Measurements from ENCODE around the gene AASDH.
"Not testable (repeated sequence)": the region's sequence is repeated elsewhere in the genome, so short reads cannot be mapped to it uniquely, and the experiment has no call there.

Gene AASDH

GRCh38 chr4:56371426-56372220 lies 15.7 kb downstream of the AASDH start:
- H3K4me1 Mint-ChIP-seq (ENCODE audit: low read depth) = no peaks in the 10 kb centered on the region
- no peaks in the 10 kb centered on the region for H3K9me3 Mint-ChIP-seq
- intact Hi-C loops (cut with micrococcal nuclease) = no loop called here
- no peak overlapping the region for H3K4me3 Mint-ChIP-seq
- no peaks in the 10 kb centered on the region for H3K27me3 Mint-ChIP-seq
- H3K36me3 Mint-ChIP-seq (ENCODE audit: low read depth) = peaks cover 33% of the 10 kb centered on the region
- H3K27ac Mint-ChIP-seq = no peak overlapping the region

- intact Hi-C loops (cut with micrococcal nuclease) = no loop called here
- H3K27ac Mint-ChIP-seq = no peak overlapping the region
- H3K4me1 Mint-ChIP-seq (ENCODE audit: low read depth) = no peaks in the 10 kb centered on the region
- H3K9me3 Mint-ChIP-seq = no peaks in the 10 kb centered on the region
- H3K27me3 Mint-ChIP-seq = no peaks in the 10 kb centered on the region
- peaks cover 42% of the 10 kb centered on the region for H3K36me3 Mint-ChIP-seq (ENCODE audit: low read depth)
- no peak overlapping the region for H3K4me3 Mint-ChIP-seq
Observed at GRCh38 chr4:56370377-56370776, 16.9 kb downstream of the AASDH start.

DNA sequence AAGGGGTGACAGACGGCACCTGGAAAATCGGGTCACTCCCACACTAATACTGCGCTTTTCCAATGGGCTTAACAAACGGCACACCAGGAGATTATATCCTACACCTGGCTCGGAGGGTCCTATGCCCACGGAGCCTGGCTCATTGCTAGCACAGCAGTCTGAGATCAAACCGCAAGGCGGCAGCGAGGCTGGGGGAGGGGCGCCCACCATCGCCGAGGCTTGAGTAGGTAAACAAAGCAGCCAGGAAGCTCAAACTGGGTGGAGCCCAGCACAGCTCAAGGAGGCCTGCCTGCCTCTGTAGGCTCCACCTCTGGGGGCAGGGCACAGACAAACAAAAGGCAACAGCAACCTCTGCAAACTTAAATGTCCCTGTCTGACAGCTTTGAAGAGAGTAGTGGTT lies 24.3 kb downstream of the AASDH start:
- peaks cover 53% of the 10 kb centered on the region for H3K36me3 Mint-ChIP-seq (ENCODE audit: low read depth)
- H3K4me1 Mint-ChIP-seq (ENCODE audit: low read depth); H3K27ac Mint-ChIP-seq; H3K4me3 Mint-ChIP-seq; H3K27me3 Mint-ChIP-seq; intact Hi-C loops (cut with micrococcal nuclease): not testable (repeated sequence)
- peaks cover 25% of the 10 kb centered on the region for H3K9me3 Mint-ChIP-seq

DNA sequence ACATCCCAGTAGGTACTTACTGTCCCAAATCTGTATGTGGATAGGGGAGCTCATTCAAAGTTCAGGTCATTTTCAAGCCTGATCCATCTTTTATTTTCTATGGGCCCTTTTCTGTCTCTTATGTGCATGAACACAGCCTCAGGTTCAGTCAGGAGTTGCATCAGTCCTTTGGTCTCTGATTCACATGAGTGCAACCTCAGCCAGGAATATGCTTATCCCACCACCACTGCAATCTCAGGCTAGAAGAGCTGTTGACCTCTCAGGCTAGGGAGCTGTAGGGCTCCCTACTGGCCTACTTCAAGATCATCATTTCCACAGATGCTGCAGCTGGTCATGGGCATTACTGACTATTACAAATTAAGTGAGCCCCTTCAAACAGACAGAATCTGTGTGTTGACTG lies 27.2 kb downstream of the AASDH start:
- H3K36me3 Mint-ChIP-seq (ENCODE audit: low read depth) = peaks cover 49% of the 10 kb centered on the region
- no peaks in the 10 kb centered on the region for H3K27me3 Mint-ChIP-seq
- no peak overlapping the region for H3K4me3 Mint-ChIP-seq
- peaks cover 25% of the 10 kb centered on the region for H3K9me3 Mint-ChIP-seq
- no peaks in the 10 kb centered on the region for H3K4me1 Mint-ChIP-seq (ENCODE audit: low read depth)
- intact Hi-C loops (cut with micrococcal nuclease) = no loop called here
- no peak overlapping the region for H3K27ac Mint-ChIP-seq

DNA sequence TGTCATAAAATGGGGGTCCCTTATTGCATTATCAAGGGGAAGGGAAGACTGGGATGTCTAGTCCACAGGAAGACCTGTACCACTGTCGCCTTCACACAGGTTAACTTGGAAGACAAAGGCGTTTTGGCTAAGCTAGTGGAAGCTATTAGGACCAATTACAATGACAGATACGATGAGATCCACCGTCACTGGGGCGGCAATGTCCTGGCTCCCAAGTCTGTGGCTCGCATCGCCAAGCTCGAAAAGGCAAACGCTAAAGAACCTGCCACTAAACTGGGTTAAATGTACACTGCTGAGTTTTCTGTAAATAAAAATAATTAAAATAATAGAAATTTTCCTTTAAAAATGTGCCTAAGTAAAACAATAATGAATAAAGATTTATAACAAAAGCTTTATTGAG lies 30.6 kb downstream of the AASDH start:
- Mint-ChIP-seq H3K36me3 (ENCODE audit: low read depth) (peaks cover 33% of the 10 kb centered on the region), H3K27ac (no peak overlapping the region), H3K4me1 (ENCODE audit: low read depth) (no peaks in the 10 kb centered on the region), H3K9me3 (no peaks in the 10 kb centered on the region), H3K27me3 (no peaks in the 10 kb centered on the region), H3K4me3 (no peak overlapping the region)
- intact Hi-C loops (cut with micrococcal nuclease) = no loop called here

GRCh38 chr4:56348576-56348975 lies 38.7 kb downstream of the AASDH start:
- Mint-ChIP-seq H3K4me1 (ENCODE audit: low read depth) (no peaks in the 10 kb centered on the region), H3K36me3 (ENCODE audit: low read depth) (peaks cover 39% of the 10 kb centered on the region), H3K27me3 (no peaks in the 10 kb centered on the region), H3K27ac (no peak overlapping the region), H3K4me3 (no peak overlapping the region), H3K9me3 (no peaks in the 10 kb centered on the region)
- intact Hi-C loops (cut with micrococcal nuclease) = no loop called here

GRCh38 chr4:56345458-56345857 lies 41.8 kb downstream of the AASDH start:
- no peaks in the 10 kb centered on the region for H3K9me3 Mint-ChIP-seq
- H3K4me1 Mint-ChIP-seq (ENCODE audit: low read depth) = no peaks in the 10 kb centered on the region
- intact Hi-C loops (cut with micrococcal nuclease) = no loop called here
- H3K36me3 Mint-ChIP-seq (ENCODE audit: low read depth) = peaks cover 32% of the 10 kb centered on the region
- H3K4me3 Mint-ChIP-seq = no peak overlapping the region
- no peaks in the 10 kb centered on the region for H3K27me3 Mint-ChIP-seq
- no peak overlapping the region for H3K27ac Mint-ChIP-seq

- Mint-ChIP-seq H3K36me3 (ENCODE audit: low read depth) (peaks cover 11% of the 10 kb centered on the region), H3K4me3 (no peak overlapping the region), H3K9me3 (peaks cover 3% of the 10 kb centered on the region), H3K27me3 (no peaks in the 10 kb centered on the region), H3K4me1 (ENCODE audit: low read depth) (no peaks in the 10 kb centered on the region), H3K27ac (no peak overlapping the region)
- intact Hi-C loops (cut with micrococcal nuclease) = no loop called here
Observed at GRCh38 chr4:56342746-56343145, 44.5 kb downstream of the AASDH start.

GRCh38 chr4:56330691-56331090 lies 56.6 kb downstream of the AASDH start:
- no peak overlapping the region for H3K4me3 Mint-ChIP-seq
- no peaks in the 10 kb centered on the region for H3K36me3 Mint-ChIP-seq (ENCODE audit: low read depth)
- no peaks in the 10 kb centered on the region for H3K4me1 Mint-ChIP-seq (ENCODE audit: low read depth)
- H3K27ac Mint-ChIP-seq = no peak overlapping the region
- intact Hi-C loops (cut with micrococcal nuclease) = no loop called here
- H3K27me3 Mint-ChIP-seq = no peaks in the 10 kb centered on the region
- H3K9me3 Mint-ChIP-seq = peaks cover 12% of the 10 kb centered on the region

GRCh38 chr4:56326363-56326762 lies 60.9 kb downstream of the AASDH start:
- intact Hi-C loops (cut with micrococcal nuclease) = no loop called here
- H3K36me3 Mint-ChIP-seq (ENCODE audit: low read depth) = no peaks in the 10 kb centered on the region
- no peaks in the 10 kb centered on the region for H3K27me3 Mint-ChIP-seq
- H3K4me1 Mint-ChIP-seq (ENCODE audit: low read depth) = no peaks in the 10 kb centered on the region
- H3K27ac Mint-ChIP-seq = no peak overlapping the region
- H3K9me3 Mint-ChIP-seq = no peaks in the 10 kb centered on the region
- H3K4me3 Mint-ChIP-seq = no peak overlapping the region

DNA sequence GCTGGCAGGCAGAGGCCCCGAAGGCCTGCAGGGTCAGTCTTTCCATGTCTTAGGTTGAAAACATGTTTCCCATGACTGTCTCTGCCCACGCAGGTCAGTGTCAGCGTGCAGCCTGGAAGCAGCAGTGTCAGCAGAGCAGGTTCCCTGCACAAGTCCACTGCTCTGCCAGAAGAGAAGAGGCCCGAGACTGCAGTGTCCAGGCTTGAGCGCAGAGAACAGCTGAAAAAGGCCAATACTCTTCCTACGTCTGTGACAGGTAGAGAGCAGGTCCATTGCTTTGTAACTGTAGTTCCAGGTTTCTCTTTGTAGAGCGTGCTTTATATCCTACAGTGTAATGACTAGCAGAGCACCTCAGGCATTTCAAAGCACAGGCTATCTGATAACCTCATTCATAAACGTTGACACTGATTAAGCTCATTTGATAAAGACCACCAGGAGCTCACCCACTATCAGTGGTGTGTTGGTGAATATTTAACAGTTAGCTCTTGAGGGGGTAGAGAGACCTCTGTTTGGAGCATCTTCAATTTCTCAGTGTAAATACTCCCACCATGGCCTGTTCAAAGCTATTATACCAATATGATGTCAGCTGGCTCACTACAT lies 63.2 kb downstream of the AASDH start:
- no peak overlapping the region for H3K4me3 Mint-ChIP-seq
- intact Hi-C loops (cut with micrococcal nuclease) = no loop called here
- H3K27ac Mint-ChIP-seq = no peak overlapping the region
- no peaks in the 10 kb centered on the region for H3K4me1 Mint-ChIP-seq (ENCODE audit: low read depth)
- H3K9me3 Mint-ChIP-seq = no peaks in the 10 kb centered on the region
- no peaks in the 10 kb centered on the region for H3K36me3 Mint-ChIP-seq (ENCODE audit: low read depth)
- no peaks in the 10 kb centered on the region for H3K27me3 Mint-ChIP-seq

- Mint-ChIP-seq H3K36me3 (ENCODE audit: low read depth) (no peaks in the 10 kb centered on the region), H3K9me3 (no peaks in the 10 kb centered on the region), H3K27me3 (no peaks in the 10 kb centered on the region), H3K27ac (no peak overlapping the region), H3K4me3 (no peak overlapping the region), H3K4me1 (ENCODE audit: low read depth) (no peaks in the 10 kb centered on the region)
- intact Hi-C loops (cut with micrococcal nuclease) = no loop called here
Observed at GRCh38 chr4:56323327-56323726, 64.0 kb downstream of the AASDH start.

- Mint-ChIP-seq H3K36me3 (ENCODE audit: low read depth) (no peaks in the 10 kb centered on the region), H3K27ac (no peak overlapping the region)
Observed at GRCh38 chr4:56321251-56321650, 66.0 kb downstream of the AASDH start.

GRCh38 chr4:56320293-56320692 lies 67.0 kb downstream of the AASDH start:
- Mint-ChIP-seq H3K4me3 (no peak overlapping the region), H3K36me3 (ENCODE audit: low read depth) (no peaks in the 10 kb centered on the region), H3K27me3 (no peaks in the 10 kb centered on the region), H3K4me1 (ENCODE audit: low read depth) (no peaks in the 10 kb centered on the region), H3K9me3 (no peaks in the 10 kb centered on the region), H3K27ac (no peak overlapping the region)
- intact Hi-C loops (cut with micrococcal nuclease) = no loop called here

More at GRCh38 chr4:56321251-56321650, 66.0 kb downstream of the AASDH start:
- intact Hi-C loops (cut with micrococcal nuclease) = no loop called here
- Mint-ChIP-seq H3K4me1 (ENCODE audit: low read depth) (no peaks in the 10 kb centered on the region), H3K4me3 (no peak overlapping the region), H3K27me3 (no peaks in the 10 kb centered on the region), H3K9me3 (no peaks in the 10 kb centered on the region)

GRCh38 chr4:56318555-56318954 lies 68.7 kb downstream of the AASDH start:
- Mint-ChIP-seq H3K4me1 (ENCODE audit: low read depth) (no peaks in the 10 kb centered on the region), H3K27ac (no peak overlapping the region), H3K4me3 (no peak overlapping the region), H3K9me3 (peaks cover 16% of the 10 kb centered on the region), H3K27me3 (no peaks in the 10 kb centered on the region), H3K36me3 (ENCODE audit: low read depth) (peaks cover 5% of the 10 kb centered on the region)
- intact Hi-C loops (cut with micrococcal nuclease) = no loop called here

All from dendritic cell treated with granulocyte-macrophage colony-stimulating factor and Interleukin-4, amounts not matched to agents 40 ng/mL and 50 ng/mL, for 4 days (primary cell).